SU-DHL-6 (cell line): ENCODE results near the gene DNAJC15.

ENCODE experiments used
- EZH2phosphoT487 ChIP-seq: fragments of 200-600 bp; sonication (generic), shearing (Covaris generic); conservative IDR thresholded peaks from 2 replicates; pipeline ENCODE4 v1.6.1; 2018; ENCODE audit warnings: mild to moderate bottlenecking, antibody characterized with exemption, low read length, moderate library complexity, mixed read lengths
- TF ChIP-seq, protein P1 (sequence below): fragments of 200-600 bp; sonication (generic); IDR thresholded peaks from one replicate; pipeline ENCODE4 v1.5.1; 2017; ENCODE audit warnings: antibody characterized with exemption, mild to moderate bottlenecking, low read length, moderate library complexity; ENCODE audit not compliant: insufficient read depth, poor library complexity, severe bottlenecking

- TF ChIP-seq, protein P1, sequence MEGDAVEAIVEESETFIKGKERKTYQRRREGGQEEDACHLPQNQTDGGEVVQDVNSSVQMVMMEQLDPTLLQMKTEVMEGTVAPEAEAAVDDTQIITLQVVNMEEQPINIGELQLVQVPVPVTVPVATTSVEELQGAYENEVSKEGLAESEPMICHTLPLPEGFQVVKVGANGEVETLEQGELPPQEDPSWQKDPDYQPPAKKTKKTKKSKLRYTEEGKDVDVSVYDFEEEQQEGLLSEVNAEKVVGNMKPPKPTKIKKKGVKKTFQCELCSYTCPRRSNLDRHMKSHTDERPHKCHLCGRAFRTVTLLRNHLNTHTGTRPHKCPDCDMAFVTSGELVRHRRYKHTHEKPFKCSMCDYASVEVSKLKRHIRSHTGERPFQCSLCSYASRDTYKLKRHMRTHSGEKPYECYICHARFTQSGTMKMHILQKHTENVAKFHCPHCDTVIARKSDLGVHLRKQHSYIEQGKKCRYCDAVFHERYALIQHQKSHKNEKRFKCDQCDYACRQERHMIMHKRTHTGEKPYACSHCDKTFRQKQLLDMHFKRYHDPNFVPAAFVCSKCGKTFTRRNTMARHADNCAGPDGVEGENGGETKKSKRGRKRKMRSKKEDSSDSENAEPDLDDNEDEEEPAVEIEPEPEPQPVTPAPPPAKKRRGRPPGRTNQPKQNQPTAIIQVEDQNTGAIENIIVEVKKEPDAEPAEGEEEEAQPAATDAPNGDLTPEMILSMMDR, result no peak
- no peak for TF ChIP-seq EZH2phosphoT487
Observed at GRCh38 chr13:43072394-43072793, 49.0 kb downstream of the DNAJC15 start.
